Neural progenitor cell (in vitro differentiated cells): Measurements from ENCODE around the gene EGFR. TPM values are rescaled to one million over a fixed set of nuclear protein-coding genes. Genes with fewer than 3 reads are reported as not detected.

Experiments used
- DNase-seq: peaks from one replicate; pipeline ENCODE4 v3.0.0-alpha.2; 2016; ENCODE audit warnings: low spot score
- H2AFZ ChIP-seq: fragments of 200-600 bp; sonication (generic); replicated peaks from 2 replicates; pipeline ENCODE4 v1.6.1; 2016; ENCODE audit warnings: antibody characterized with exemption
- H3F3A ChIP-seq: fragments of 200-600 bp; sonication (generic); 2 replicates; pipeline ENCODE4 v1.6.1; 2016; ENCODE audit warnings: antibody characterized with exemption, low read depth
- H3K27ac ChIP-seq: fragments of 200-600 bp; sonication (generic); 2 replicates; pipeline ENCODE4 v1.5.1; 2016; ENCODE audit warnings: mild to moderate bottlenecking
- H3K27me3 ChIP-seq: fragments of 200-600 bp; sonication (generic); 2 replicates; pipeline ENCODE4 v1.6.1; 2016; ENCODE audit warnings: mild to moderate bottlenecking, moderate library complexity
- H3K36me3 ChIP-seq: fragments of 200-600 bp; sonication (generic); 2 replicates; pipeline ENCODE4 v1.5.1; 2016
- H3K4me1 ChIP-seq: fragments of 200-600 bp; sonication (generic); 2 replicates; pipeline ENCODE4 v1.6.1; 2016; ENCODE audit warnings: mixed run types
- H3K4me2 ChIP-seq: fragments of 200-600 bp; sonication (generic); 2 replicates; pipeline ENCODE4 v1.6.1; 2016
- H3K4me3 ChIP-seq: fragments of 200-600 bp; sonication (generic); 2 replicates; pipeline ENCODE4 v1.5.1; 2016
- H3K79me2 ChIP-seq: fragments of 200-600 bp; sonication (generic); 2 replicates; pipeline ENCODE4 v1.6.1; 2016; ENCODE audit warnings: low read depth
- H3K9ac ChIP-seq: fragments of 200-600 bp; sonication (generic); 2 replicates; pipeline ENCODE4 v1.6.1; 2016
- H3K9me3 ChIP-seq: fragments of 200-600 bp; sonication (generic); 2 replicates; pipeline ENCODE4 v1.5.1; 2016; ENCODE audit warnings: low read depth
- H4K20me1 ChIP-seq: fragments of 200-600 bp; sonication (generic); 2 replicates; pipeline ENCODE4 v1.6.1; 2016; ENCODE audit warnings: low read depth
- H3K27ac Mint-ChIP-seq: 3 replicates; pipeline ENCODE4 v1.8.0; 2021; ENCODE audit warnings: mixed read lengths
- H3K27me3 Mint-ChIP-seq: 2 replicates; pipeline ENCODE4 v1.8.0; 2022; ENCODE audit warnings: low read depth, mild to moderate bottlenecking, inconsistent platforms, moderate library complexity, mixed read lengths; ENCODE audit not compliant: insufficient read depth
- H3K36me3 Mint-ChIP-seq: 3 replicates; pipeline ENCODE4 v1.8.0; 2021; ENCODE audit warnings: mixed read lengths
- H3K4me1 Mint-ChIP-seq: 3 replicates; pipeline ENCODE4 v1.8.0; 2021; ENCODE audit warnings: mixed read lengths
- H3K4me3 Mint-ChIP-seq: 3 replicates; pipeline ENCODE4 v1.8.0; 2021; ENCODE audit warnings: mild to moderate bottlenecking, moderate library complexity, mixed read lengths
- H3K9me3 Mint-ChIP-seq: 3 replicates; pipeline ENCODE4 v1.8.0; 2020; ENCODE audit warnings: mixed read lengths
- CTCF ChIP-seq: fragments of 200-600 bp; sonication (generic); IDR thresholded peaks from 2 replicates; pipeline ENCODE4 v1.5.1; 2017; ENCODE audit warnings: antibody characterized with exemption, mild to moderate bottlenecking
- EZH2 ChIP-seq: fragments of 200-600 bp; sonication (generic); IDR thresholded peaks from 2 replicates; pipeline ENCODE4 v1.6.1; 2017; ENCODE audit warnings: antibody characterized with exemption, mild to moderate bottlenecking, moderate library complexity
- EZH2phosphoT487 ChIP-seq: fragments of 200-600 bp; sonication (generic); IDR thresholded peaks from 2 replicates; pipeline ENCODE4 v1.6.1; 2017; ENCODE audit warnings: antibody characterized with exemption
- total RNA-seq: library from RNA; depleted of rRNA; stranded (reverse); fragments of >200 nt; gene quantifications from 2 replicates; pipeline ENCODE4 v1.2.3, GENCODE V29; 2015; ENCODE audit warnings: low replicate concordance

The EGFR gene
- total RNA-seq = 4.6 and 4.7 TPM in 2 replicates

GRCh38 chr7:55018361-55019190 is at the start of gene EGFR:
Gene EGFR, plus strand, starts transcription at chr7:55019017. Its CDS starts 261 bp downstream, at chr7:55019278.
- Histone ChIP-seq H3K27ac (no peak within 1 kb of the TSS), H3K9me3 (no peaks in the 10 kb centered on the region), H3K27me3 (peaks cover 90% of the 10 kb centered on the region), H2AFZ (peak within 1 kb of the TSS; percentile 99), H4K20me1 (peaks cover 9% of the 10 kb centered on the region), H3F3A (peaks cover 10% of the 10 kb centered on the region), H3K9ac (no peak within 1 kb of the TSS), H3K4me3 (peak within 1 kb of the TSS; percentile 82), H3K4me2 (peak within 1 kb of the TSS; percentile 99), H3K36me3 (no peaks in the 10 kb centered on the region), H3K79me2 (no peaks in the 10 kb centered on the region), H3K4me1 (no peaks in the 10 kb centered on the region)
- H3K4me1 Mint-ChIP-seq = peaks cover 3% of the 10 kb centered on the region
- peak within 1 kb of the TSS; percentile 82 for H3K4me3 Mint-ChIP-seq
- peaks cover 2% of the 10 kb centered on the region for H3K9me3 Mint-ChIP-seq
- TF ChIP-seq EZH2phosphoT487 (peak; percentile 60), CTCF (no peak)
- H3K27me3 Mint-ChIP-seq = peaks cover 20% of the 10 kb centered on the region
- peak; percentile 82 for DNase-seq
- H3K36me3 Mint-ChIP-seq = no peaks in the 10 kb centered on the region
- no peak within 1 kb of the TSS for H3K27ac Mint-ChIP-seq

GRCh38 chr7:54969208-54969967 is 49.4 kb upstream of the EGFR start:
- H4K20me1 ChIP-seq = no peaks in the 10 kb centered on the region
- no peak overlapping the region for H3K27ac ChIP-seq
- no peaks in the 10 kb centered on the region for H3K79me2 ChIP-seq
- H3K4me2 ChIP-seq = no peak overlapping the region
- H3F3A ChIP-seq = no peaks in the 10 kb centered on the region
- H3K27me3 ChIP-seq = no peaks in the 10 kb centered on the region
- H3K27me3 Mint-ChIP-seq = peaks cover 2% of the 10 kb centered on the region
- TF ChIP-seq CTCF (no peak), EZH2 (no peak), EZH2phosphoT487 (no peak)
- no peak overlapping the region for H3K27ac Mint-ChIP-seq
- no peaks in the 10 kb centered on the region for H3K36me3 Mint-ChIP-seq
- DNase-seq = no peak
- no peak overlapping the region for H3K9ac ChIP-seq
- H3K36me3 ChIP-seq = no peaks in the 10 kb centered on the region
- H2AFZ ChIP-seq = no peak overlapping the region
- no peak overlapping the region for H3K4me3 ChIP-seq
- no peak overlapping the region for H3K4me3 Mint-ChIP-seq
- peaks cover 10% of the 10 kb centered on the region for H3K9me3 Mint-ChIP-seq
- no peaks in the 10 kb centered on the region for H3K4me1 ChIP-seq
- H3K4me1 Mint-ChIP-seq = no peaks in the 10 kb centered on the region
- peaks cover 4% of the 10 kb centered on the region for H3K9me3 ChIP-seq

DNA sequence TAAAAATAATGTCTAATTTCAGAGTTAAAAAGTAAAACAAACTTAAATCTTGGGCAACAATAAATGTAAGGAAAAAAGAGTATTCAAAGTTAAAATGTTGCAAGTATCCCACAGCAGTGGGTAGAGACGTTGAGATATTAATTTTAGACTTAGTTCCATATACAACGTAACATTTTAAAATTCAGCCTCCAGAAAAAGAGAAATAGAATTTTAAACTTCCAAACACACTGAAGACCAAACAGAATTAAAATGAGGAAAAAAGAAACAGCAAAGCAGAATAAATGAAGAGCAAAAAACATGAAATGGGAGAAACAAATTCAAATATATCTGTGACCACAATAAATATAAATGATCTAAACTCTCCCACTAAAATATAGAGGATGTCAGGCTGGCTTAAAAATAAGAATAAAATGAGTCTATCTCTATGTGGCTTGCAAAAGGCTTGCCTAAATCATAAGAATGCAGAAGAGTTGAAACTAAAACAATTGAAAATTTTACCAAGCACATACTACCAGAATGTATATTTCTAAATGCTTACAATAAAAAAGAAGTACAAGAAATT is 46.0 kb upstream of the EGFR start:
- Histone ChIP-seq H3K4me1 (no peaks in the 10 kb centered on the region), H3K36me3 (no peaks in the 10 kb centered on the region), H3F3A (no peaks in the 10 kb centered on the region), H2AFZ (no peak overlapping the region), H3K4me2 (no peak overlapping the region), H3K9me3 (peaks cover 4% of the 10 kb centered on the region), H3K4me3 (no peak overlapping the region), H3K9ac (no peak overlapping the region), H4K20me1 (no peaks in the 10 kb centered on the region), H3K79me2 (no peaks in the 10 kb centered on the region), H3K27me3 (no peaks in the 10 kb centered on the region), H3K27ac (no peak overlapping the region)
- Mint-ChIP-seq H3K4me1 (no peaks in the 10 kb centered on the region), H3K9me3 (peaks cover 10% of the 10 kb centered on the region), H3K4me3 (no peak overlapping the region), H3K27ac (no peak overlapping the region), H3K27me3 (peaks cover 2% of the 10 kb centered on the region), H3K36me3 (no peaks in the 10 kb centered on the region)
- TF ChIP-seq EZH2 (no peak), EZH2phosphoT487 (no peak), CTCF (no peak)
- no peak for DNase-seq
